Adrenal gland (tissue), 12 donors: ENCODE measurements around the gene GABPA. TPM values are rescaled to one million over a fixed set of nuclear protein-coding genes. Genes with fewer than 3 reads are reported as not detected.

Experiments used
- DNase-seq, 7 donors: peaks; one replicate each; pipeline ENCODE4 v3.0.0-alpha.2; 2019 to 2020
- H3K27ac ChIP-seq, 5 donors: fragments of 200-600 bp; sonication (generic) in 4 of 5; 1 replicate in 3 of 5; 2 replicates in 2 of 5; pipeline versions ENCODE4 v1.5.1 to v1.8.0; 2016 to 2020; ENCODE audit warnings: mild to moderate bottlenecking in 1 of 5
- H3K27me3 ChIP-seq: fragments of 200-600 bp; 2 replicates; pipeline ENCODE4 v1.8.0; 2021
- H3K36me3 ChIP-seq, 2 donors: fragments of 200-600 bp; replicated peaks in 1 of 2; 1 replicate in 1 of 2; 2 replicates in 1 of 2; pipeline versions ENCODE4 v1.5.1 to v1.8.0; 2018 to 2022
- H3K4me1 ChIP-seq, 2 donors: fragments of 200-600 bp; replicated peaks in 1 of 2; 1 replicate in 1 of 2; 2 replicates in 1 of 2; pipeline versions ENCODE4 v1.5.1 to v1.8.0; 2018 to 2021
- H3K4me3 ChIP-seq, 4 donors: fragments of 200-600 bp; sonication (generic) in 3 of 4; one replicate each; pipeline ENCODE4 v1.5.1; 2016 to 2018
- H3K9me3 ChIP-seq, 3 donors: fragments of 200-600 bp; sonication (generic) in 1 of 3; replicated peaks in 1 of 3; 1 replicate in 2 of 3; 2 replicates in 1 of 3; pipeline versions ENCODE4 v1.5.1 to v1.8.0; 2016 to 2021
- POLR2A ChIP-seq, 2 donors: fragments of 450-650 bp; IDR thresholded peaks; one replicate each; pipeline ENCODE4 v1.6.1; 2017; ENCODE audit warnings: antibody characterized with exemption in 2 of 2, mild to moderate bottlenecking in 2 of 2, moderate library complexity in 1 of 2
- WGBS, 4 donors: extraction: QIAGEN DNeasy Blood & Tissue Kit in 2 of 4; methylation state at CpG; one replicate each; pipeline versions ENCODE4 v1.1.5 to v1.1.7; 2013 to 2017; 5-methylcytosine and 5-hydroxymethylcytosine counted together
- intact Hi-C, 2 donors: fragments of 100-400 bp; cut with DNase I; formaldehyde crosslinking; loops; one replicate each; pipeline versions ENCODE4 v1.14.1 to v1.15.0; 2022 to 2023
- polyA plus RNA-seq, 3 donors: library from polyadenylated mRNA; stranded (reverse); fragments of 200-250 nt in 2 of 3; fragments of 350-450 nt in 1 of 3; fragmentation: Illumina TruSeq in 1 of 3; extraction: RNeasy Lipid Tissue Mini Kit (QIAGEN cat#74804) in 1 of 3; gene quantifications; one replicate each; pipeline ENCODE4 v1.2.3, GENCODE V29; 2013 to 2014
- total RNA-seq, 9 donors: library from RNA; depleted of rRNA in 4 of 9; stranded (reverse); fragments of >200 nt in 4 of 9; fragments of 120-200 nt in 1 of 9; fragmentation: NEBNext Ultra II Directional in 1 of 9; extraction: Animal tissue kit (Norgen Biotek cat#: 25700) in 1 of 9; gene quantifications; one replicate each; pipeline versions ENCODE4 v1.1.0 to v1.2.4, GENCODE V29; 2013 to 2023
- TF ChIP-seq, protein P1 (sequence below), 6 experiments: fragments of 450-650 bp in 4 of 6; fragments of 200-600 bp in 2 of 6; sonication (generic) in 1 of 6; IDR thresholded peaks; 1 replicate in 5 of 6; 2 replicates in 1 of 6; pipeline versions ENCODE4 v1.5.1 to v1.8.0; 2016 to 2021; ENCODE audit warnings: antibody characterized with exemption in 6 of 6, mild to moderate bottlenecking in 2 of 6, moderate library complexity in 1 of 6
- donor health status: healthy with polysubstance abuse.
- donor health status: Bipolar disorder and iron deficiency.
- donor health status: DM: yes; HTN: yes; CAD: no.
- donor health status: DM: no; HTN: no; CAD: no.
- donor health status: DM: no; HTN: no; CAD: no.
- donor health status: DM: yes; HTN: yes; CAD: no.

Gene GABPA
- total and polyA plus RNA-seq, 12 donors = 7.2 to 33.0 (median 20.7) TPM

DNA sequence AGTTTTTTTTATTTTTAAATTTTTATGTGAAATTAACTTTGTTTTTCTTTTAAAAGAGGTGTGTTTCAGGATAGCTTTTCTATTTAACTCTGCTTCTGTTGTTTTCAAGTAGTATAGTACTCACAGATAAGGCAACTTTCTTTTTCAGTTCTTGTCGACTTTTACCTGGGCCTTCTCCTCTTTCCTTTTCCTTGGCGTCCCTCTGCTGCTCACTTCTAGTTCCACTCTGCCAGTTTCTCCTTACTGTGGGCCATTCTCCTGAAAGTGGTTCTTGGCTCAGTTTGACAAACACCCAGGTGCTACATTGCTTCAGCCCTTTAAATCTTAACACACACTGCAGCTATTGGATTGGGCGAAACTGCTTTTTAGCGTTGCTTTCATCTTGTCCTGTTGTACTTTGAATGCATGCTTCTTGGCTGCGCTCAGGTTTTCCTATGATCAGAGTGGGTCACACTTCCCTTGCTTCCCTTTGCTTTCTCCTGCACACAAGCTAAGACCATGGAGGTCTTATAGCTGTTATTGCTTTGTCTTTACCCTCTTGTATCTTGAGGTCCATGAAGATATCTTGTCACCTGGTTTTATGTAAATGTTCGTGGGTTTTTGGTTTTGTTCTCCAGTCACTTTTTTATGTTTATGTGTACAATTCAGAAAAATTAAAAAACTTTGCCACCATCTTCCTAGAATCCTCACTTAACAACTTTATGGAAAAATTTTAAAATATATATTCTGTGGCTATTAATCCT lies 21.6 kb downstream of the GABPA start:
- no peaks in the 10 kb centered on the region for H3K9me3 ChIP-seq
- no peak for DNase-seq
- peaks cover 0 to 11% of the 10 kb centered on the region in 2 donors for H3K4me1 ChIP-seq
- no peaks in the 10 kb centered on the region for H3K27me3 ChIP-seq
- H3K4me3 ChIP-seq = peak overlapping the region in 1 of 4 donors; percentile 3
- no peak for TF ChIP-seq POLR2A (IDR thresholded peaks at IDR 0.05)
- TF ChIP-seq, protein P1, sequence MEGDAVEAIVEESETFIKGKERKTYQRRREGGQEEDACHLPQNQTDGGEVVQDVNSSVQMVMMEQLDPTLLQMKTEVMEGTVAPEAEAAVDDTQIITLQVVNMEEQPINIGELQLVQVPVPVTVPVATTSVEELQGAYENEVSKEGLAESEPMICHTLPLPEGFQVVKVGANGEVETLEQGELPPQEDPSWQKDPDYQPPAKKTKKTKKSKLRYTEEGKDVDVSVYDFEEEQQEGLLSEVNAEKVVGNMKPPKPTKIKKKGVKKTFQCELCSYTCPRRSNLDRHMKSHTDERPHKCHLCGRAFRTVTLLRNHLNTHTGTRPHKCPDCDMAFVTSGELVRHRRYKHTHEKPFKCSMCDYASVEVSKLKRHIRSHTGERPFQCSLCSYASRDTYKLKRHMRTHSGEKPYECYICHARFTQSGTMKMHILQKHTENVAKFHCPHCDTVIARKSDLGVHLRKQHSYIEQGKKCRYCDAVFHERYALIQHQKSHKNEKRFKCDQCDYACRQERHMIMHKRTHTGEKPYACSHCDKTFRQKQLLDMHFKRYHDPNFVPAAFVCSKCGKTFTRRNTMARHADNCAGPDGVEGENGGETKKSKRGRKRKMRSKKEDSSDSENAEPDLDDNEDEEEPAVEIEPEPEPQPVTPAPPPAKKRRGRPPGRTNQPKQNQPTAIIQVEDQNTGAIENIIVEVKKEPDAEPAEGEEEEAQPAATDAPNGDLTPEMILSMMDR (IDR thresholded peaks at IDR 0.05) = no peak
- no peak overlapping the region for H3K27ac ChIP-seq
- intact Hi-C loops = no loop called here
- WGBS, 4 donors = 73 to 80% (median 79%) methylated on average over 6 of the region's 6 CpGs
- peaks cover 0 to 15% of the 10 kb centered on the region in 2 donors for H3K36me3 ChIP-seq

DNA sequence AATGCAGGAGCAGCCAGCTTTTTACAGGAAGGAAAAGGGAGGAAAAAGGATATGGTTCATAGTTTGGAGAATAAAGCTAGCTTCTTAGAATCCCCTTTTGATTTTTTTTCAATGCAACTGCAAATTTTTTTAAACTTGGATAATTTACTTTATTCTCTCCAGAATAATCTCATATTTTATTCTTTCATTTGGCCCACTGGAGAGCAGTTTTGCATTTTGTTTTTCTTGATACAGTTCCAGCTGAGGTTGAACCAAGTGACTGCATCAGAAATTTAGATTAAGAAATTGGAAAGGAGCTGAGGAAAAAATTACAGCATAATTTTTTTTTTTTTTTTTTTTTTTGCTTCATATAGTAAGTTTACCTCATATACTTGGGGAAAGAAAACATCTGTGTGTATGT lies 22.8 kb downstream of the GABPA start:
- H3K4me3 ChIP-seq = no peak overlapping the region
- H3K9me3 ChIP-seq = no peaks in the 10 kb centered on the region
- intact Hi-C loops = no loop called here
- TF ChIP-seq, protein P1 (IDR thresholded peaks at IDR 0.05) = no peak
- no peak for TF ChIP-seq POLR2A (IDR thresholded peaks at IDR 0.05)
- no peak for DNase-seq
- H3K27ac ChIP-seq = no peak overlapping the region
- H3K27me3 ChIP-seq = no peaks in the 10 kb centered on the region
- H3K4me1 ChIP-seq = peaks cover 0 to 11% of the 10 kb centered on the region in 2 donors
- H3K36me3 ChIP-seq = peaks cover 0 to 12% of the 10 kb centered on the region in 2 donors

DNA sequence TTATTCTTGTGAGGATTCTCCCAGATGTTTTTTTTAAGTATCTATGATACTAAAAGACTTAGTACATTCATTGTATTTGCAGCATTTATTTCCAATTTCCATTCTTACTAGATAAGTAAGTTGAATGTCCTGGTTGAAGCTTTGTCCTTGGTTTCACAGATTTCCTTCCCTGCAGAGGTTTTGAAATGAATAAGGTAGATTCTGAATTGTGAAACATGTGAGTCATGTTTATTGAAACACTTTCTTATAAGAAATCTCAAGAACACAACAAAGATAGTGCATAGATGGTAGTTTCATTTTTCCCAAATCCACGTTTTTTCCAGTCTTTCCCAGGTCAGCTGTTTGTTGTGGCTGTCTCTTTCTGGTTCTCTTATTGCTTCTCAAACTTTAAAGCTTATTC lies 24.8 kb downstream of the GABPA start:
- TF ChIP-seq, protein P1 (IDR thresholded peaks at IDR 0.05) = no peak
- no peak for TF ChIP-seq POLR2A (IDR thresholded peaks at IDR 0.05)
- no peak overlapping the region for H3K4me3 ChIP-seq
- H3K27ac ChIP-seq = no peak overlapping the region
- 46 to 58% (median 52%) methylated on average over 1 of the region's 1 CpG for WGBS, 4 donors
- H3K27me3 ChIP-seq = no peaks in the 10 kb centered on the region
- peaks cover 0 to 26% of the 10 kb centered on the region in 2 donors for H3K36me3 ChIP-seq
- intact Hi-C loops = no loop called here
- H3K9me3 ChIP-seq = no peaks in the 10 kb centered on the region
- DNase-seq = no peak
- peaks cover 0 to 11% of the 10 kb centered on the region in 2 donors for H3K4me1 ChIP-seq

DNA sequence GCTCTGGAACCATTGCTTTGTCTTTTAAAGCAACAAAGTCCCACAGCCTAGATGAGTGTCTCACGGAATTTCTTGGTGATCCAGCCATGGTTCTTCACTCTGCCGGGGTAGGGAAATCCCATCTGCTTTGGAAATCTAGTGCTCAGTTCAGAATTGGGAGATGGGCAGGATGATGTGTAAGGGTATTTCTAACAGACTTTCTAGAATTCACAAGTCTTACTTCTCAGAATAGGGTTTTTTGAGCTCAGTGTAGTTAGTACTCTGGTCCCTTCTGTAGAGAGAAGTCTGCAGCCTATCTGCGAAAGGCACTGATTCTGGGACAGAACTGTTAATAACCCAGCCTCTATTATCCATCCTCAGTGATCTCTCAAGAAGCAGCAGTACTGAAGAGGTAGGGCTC lies 25.3 kb downstream of the GABPA start:
- H3K4me1 ChIP-seq = peaks cover 0 to 11% of the 10 kb centered on the region in 2 donors
- no peak for DNase-seq
- TF ChIP-seq, protein P1 (IDR thresholded peaks at IDR 0.05) = no peak
- H3K36me3 ChIP-seq = peaks cover 0 to 30% of the 10 kb centered on the region in 2 donors
- H3K27ac ChIP-seq = no peak overlapping the region
- no peak overlapping the region for H3K4me3 ChIP-seq
- no peaks in the 10 kb centered on the region for H3K27me3 ChIP-seq
- H3K9me3 ChIP-seq = no peaks in the 10 kb centered on the region
- 94 to 98% (median 95%) methylated on average over 3 of the region's 3 CpGs for WGBS, 4 donors
- intact Hi-C loops = no loop called here
